Urinary bladder (tissue), 4 donors: ENCODE results near the gene ZBTB20. TPM values are rescaled to one million over a fixed set of nuclear protein-coding genes. Genes with fewer than 3 reads are reported as not detected.

Source experiments
- DNase-seq: peaks from one replicate; pipeline ENCODE4 v3.0.0-alpha.2; 2015; ENCODE audit errors: extremely low spot score
- H3K27ac ChIP-seq: one replicate; pipeline ENCODE4 v1.5.1; 2013; ENCODE audit warnings: low read depth, mild to moderate bottlenecking, moderate library complexity
- H3K36me3 ChIP-seq: one replicate; pipeline ENCODE4 v1.6.1; 2013; ENCODE audit warnings: mild to moderate bottlenecking, moderate library complexity; ENCODE audit not compliant: insufficient read depth
- H3K4me1 ChIP-seq: one replicate; pipeline ENCODE4 v1.6.1; 2013; ENCODE audit warnings: mild to moderate bottlenecking, moderate library complexity; ENCODE audit not compliant: insufficient read depth
- H3K4me3 ChIP-seq: one replicate; pipeline ENCODE4 v1.5.1; 2013; ENCODE audit warnings: low read depth, low read length
- WGBS: extraction: QIAGEN DNeasy Blood & Tissue Kit; methylation state at CpG from one replicate; pipeline ENCODE4 v1.1.7; 2013; 5-methylcytosine and 5-hydroxymethylcytosine counted together
- polyA plus RNA-seq: library from polyadenylated mRNA; stranded (reverse); fragments of 200-250 nt; gene quantifications from one replicate; pipeline ENCODE4 v1.2.3, GENCODE V29; 2013
- total RNA-seq: library from RNA; depleted of rRNA; stranded (reverse); fragments of >200 nt; gene quantifications from one replicate; pipeline ENCODE4 v1.2.3, GENCODE V29; 2014
- donor health status: healthy with polysubstance abuse.
- donor health status: healthy.

Gene ZBTB20
- total and polyA plus RNA-seq, 2 donors = 1.5 to 99.9 TPM

GRCh38 chr3:114494498-114494897, 652.6 kb downstream of the ZBTB20 start:
- peaks cover 1% of the 10 kb centered on the region for H3K4me1 ChIP-seq
- 89% methylated on average over 1 of the region's 1 CpG for WGBS
- H3K4me3 ChIP-seq = no peak overlapping the region
- no peak for DNase-seq
- H3K36me3 ChIP-seq = no peaks in the 10 kb centered on the region
- no peak overlapping the region for H3K27ac ChIP-seq

GRCh38 chr3:114490829-114491228, 656.3 kb downstream of the ZBTB20 start:
- 92% methylated on average over 1 of the region's 1 CpG for WGBS
- DNase-seq = no peak
- peaks cover 1% of the 10 kb centered on the region for H3K4me1 ChIP-seq
- no peaks in the 10 kb centered on the region for H3K36me3 ChIP-seq
- H3K4me3 ChIP-seq = no peak overlapping the region
- no peak overlapping the region for H3K27ac ChIP-seq

GRCh38 chr3:114487502-114487901, 659.6 kb downstream of the ZBTB20 start:
- H3K36me3 ChIP-seq = no peaks in the 10 kb centered on the region
- no peak for DNase-seq
- WGBS = 95% methylated on average over 8 of the region's 8 CpGs

GRCh38 chr3:114484919-114485318, 662.2 kb downstream of the ZBTB20 start:
- 78% methylated on average over 3 of the region's 3 CpGs for WGBS
- H3K36me3 ChIP-seq = no peaks in the 10 kb centered on the region
- DNase-seq = no peak
- no peaks in the 10 kb centered on the region for H3K4me1 ChIP-seq
- H3K27ac ChIP-seq = no peak overlapping the region
- H3K4me3 ChIP-seq = no peak overlapping the region

More at GRCh38 chr3:114487502-114487901, 659.6 kb downstream of the ZBTB20 start:
- Histone ChIP-seq H3K27ac (no peak overlapping the region), H3K4me3 (no peak overlapping the region), H3K4me1 (peaks cover 1% of the 10 kb centered on the region)

- no peaks in the 10 kb centered on the region for H3K4me1 ChIP-seq
- DNase-seq = no peak
- no peak overlapping the region for H3K4me3 ChIP-seq
- H3K36me3 ChIP-seq = no peaks in the 10 kb centered on the region
- no peak overlapping the region for H3K27ac ChIP-seq
- 87% methylated on average over 7 of the region's 7 CpGs for WGBS
Measured at GRCh38 chr3:114481113-114481512, 666.0 kb downstream of the ZBTB20 start.

GRCh38 chr3:114480442-114480841, 666.6 kb downstream of the ZBTB20 start:
- Histone ChIP-seq H3K4me3 (no peak overlapping the region), H3K4me1 (no peaks in the 10 kb centered on the region), H3K27ac (no peak overlapping the region), H3K36me3 (no peaks in the 10 kb centered on the region)
- 53% methylated on average over 3 of the region's 3 CpGs for WGBS
- no peak for DNase-seq

GRCh38 chr3:114478801-114479200, 668.3 kb downstream of the ZBTB20 start:
- Histone ChIP-seq H3K4me3 (no peak overlapping the region), H3K4me1 (no peaks in the 10 kb centered on the region), H3K36me3 (no peaks in the 10 kb centered on the region), H3K27ac (no peak overlapping the region)
- DNase-seq = no peak

- H3K36me3 ChIP-seq = no peaks in the 10 kb centered on the region
- H3K27ac ChIP-seq = no peak overlapping the region
- no peak overlapping the region for H3K4me3 ChIP-seq
- DNase-seq = no peak
- no peaks in the 10 kb centered on the region for H3K4me1 ChIP-seq
Measured at GRCh38 chr3:114476511-114476910, 670.6 kb downstream of the ZBTB20 start.

GRCh38 chr3:114471478-114471877, 675.6 kb downstream of the ZBTB20 start:
- H3K36me3 ChIP-seq = no peaks in the 10 kb centered on the region
- no peak overlapping the region for H3K27ac ChIP-seq
- no peaks in the 10 kb centered on the region for H3K4me1 ChIP-seq
- no peak overlapping the region for H3K4me3 ChIP-seq
- 96% methylated on average over 2 of the region's 2 CpGs for WGBS
- no peak for DNase-seq

GRCh38 chr3:114469070-114469469, 678.0 kb downstream of the ZBTB20 start:
- DNase-seq = no peak
- 92% methylated on average over 1 of the region's 1 CpG for WGBS
- no peak overlapping the region for H3K27ac ChIP-seq
- no peaks in the 10 kb centered on the region for H3K36me3 ChIP-seq
- H3K4me3 ChIP-seq = no peak overlapping the region
- no peaks in the 10 kb centered on the region for H3K4me1 ChIP-seq

GRCh38 chr3:114466816-114467215, 680.3 kb downstream of the ZBTB20 start:
- DNase-seq = no peak
- no peak overlapping the region for H3K27ac ChIP-seq
- WGBS = 99% methylated on average over 4 of the region's 4 CpGs
- no peaks in the 10 kb centered on the region for H3K4me1 ChIP-seq
- H3K4me3 ChIP-seq = no peak overlapping the region
- H3K36me3 ChIP-seq = no peaks in the 10 kb centered on the region

GRCh38 chr3:114466251-114466650, 680.8 kb downstream of the ZBTB20 start:
- no peak for DNase-seq
- no peaks in the 10 kb centered on the region for H3K4me1 ChIP-seq
- no peak overlapping the region for H3K4me3 ChIP-seq
- H3K36me3 ChIP-seq = no peaks in the 10 kb centered on the region
- no peak overlapping the region for H3K27ac ChIP-seq
- 96% methylated on average over 2 of the region's 2 CpGs for WGBS

- H3K36me3 ChIP-seq = no peaks in the 10 kb centered on the region
- no peak for DNase-seq
- H3K4me3 ChIP-seq = no peak overlapping the region
- no peak overlapping the region for H3K27ac ChIP-seq
- no peaks in the 10 kb centered on the region for H3K4me1 ChIP-seq
Measured at GRCh38 chr3:114464548-114464947, 682.5 kb downstream of the ZBTB20 start.

- Histone ChIP-seq H3K4me1 (no peaks in the 10 kb centered on the region), H3K4me3 (no peak overlapping the region), H3K36me3 (no peaks in the 10 kb centered on the region), H3K27ac (no peak overlapping the region)
- 98% methylated on average over 3 of the region's 3 CpGs for WGBS
- no peak for DNase-seq
Measured at GRCh38 chr3:114462750-114463149, 684.3 kb downstream of the ZBTB20 start.

GRCh38 chr3:114460459-114460858, 686.6 kb downstream of the ZBTB20 start:
- no peaks in the 10 kb centered on the region for H3K4me1 ChIP-seq
- H3K36me3 ChIP-seq = no peaks in the 10 kb centered on the region
- H3K27ac ChIP-seq = no peak overlapping the region
- no peak for DNase-seq
- WGBS = 89% methylated on average over 1 of the region's 1 CpG
- H3K4me3 ChIP-seq = no peak overlapping the region
